KOPT-K1 (cell line): ENCODE data around the gene TGM2.

ENCODE experiments used
- H3K27ac ChIP-seq: fragments of 200-600 bp; sonication (generic); 2 replicates; pipeline ENCODE4 v1.5.1; 2016; ENCODE audit warnings: antibody characterized with exemption, mild to moderate bottlenecking, low read depth, low read length; ENCODE audit not compliant: poor library complexity, severe bottlenecking
- H3K36me3 ChIP-seq: fragments of 200-600 bp; sonication (generic); 2 replicates; pipeline ENCODE4 v1.5.1; 2017; ENCODE audit warnings: antibody characterized with exemption, mild to moderate bottlenecking, low read length, moderate library complexity; ENCODE audit not compliant: insufficient read depth
- H3K9me3 ChIP-seq: fragments of 200-600 bp; sonication (generic); 2 replicates; pipeline ENCODE4 v1.5.1; 2017; ENCODE audit warnings: antibody characterized with exemption, low read length, mild to moderate bottlenecking; ENCODE audit not compliant: insufficient read depth, poor library complexity, severe bottlenecking

The TGM2 gene

GRCh38 chr20:38152175-38152620 lies 12.9 kb downstream of the TGM2 start:
- Histone ChIP-seq H3K27ac (no peak overlapping the region), H3K36me3 (no peaks in the 10 kb centered on the region)

GRCh38 chr20:38151455-38151854 lies 13.6 kb downstream of the TGM2 start:
- no peak overlapping the region for H3K27ac ChIP-seq
- no peaks in the 10 kb centered on the region for H3K36me3 ChIP-seq

More at GRCh38 chr20:38152175-38152620, 12.9 kb downstream of the TGM2 start:
- H3K9me3 ChIP-seq, result no peaks in the 10 kb centered on the region

GRCh38 chr20:38150335-38151170 lies 14.5 kb downstream of the TGM2 start:
- H3K27ac ChIP-seq, result no peak overlapping the region
- H3K36me3 ChIP-seq, result no peaks in the 10 kb centered on the region
- H3K9me3 ChIP-seq, result no peaks in the 10 kb centered on the region

More at GRCh38 chr20:38151455-38151854, 13.6 kb downstream of the TGM2 start:
- H3K9me3 ChIP-seq, result no peaks in the 10 kb centered on the region

- Histone ChIP-seq H3K36me3 (no peaks in the 10 kb centered on the region), H3K9me3 (no peaks in the 10 kb centered on the region), H3K27ac (no peak overlapping the region)
Measured at GRCh38 chr20:38148328-38149102, 16.6 kb downstream of the TGM2 start.

- H3K36me3 ChIP-seq, result no peaks in the 10 kb centered on the region
- H3K27ac ChIP-seq, result no peak overlapping the region
- H3K9me3 ChIP-seq, result no peaks in the 10 kb centered on the region
Measured at GRCh38 chr20:38147751-38148150, 17.3 kb downstream of the TGM2 start.

GRCh38 chr20:38147163-38147562 lies 17.9 kb downstream of the TGM2 start:
- Histone ChIP-seq H3K27ac (no peak overlapping the region), H3K9me3 (no peaks in the 10 kb centered on the region), H3K36me3 (no peaks in the 10 kb centered on the region)

- H3K36me3 ChIP-seq, result no peaks in the 10 kb centered on the region
Measured at GRCh38 chr20:38146628-38147027, 18.4 kb downstream of the TGM2 start.

GRCh38 chr20:38146156-38146555 lies 18.9 kb downstream of the TGM2 start:
- no peak overlapping the region for H3K27ac ChIP-seq
- H3K9me3 ChIP-seq, result no peaks in the 10 kb centered on the region
- no peaks in the 10 kb centered on the region for H3K36me3 ChIP-seq

More at GRCh38 chr20:38146628-38147027, 18.4 kb downstream of the TGM2 start:
- Histone ChIP-seq H3K9me3 (no peaks in the 10 kb centered on the region), H3K27ac (no peak overlapping the region)

GRCh38 chr20:38145729-38146075 lies 19.4 kb downstream of the TGM2 start:
- H3K9me3 ChIP-seq, result no peaks in the 10 kb centered on the region
- H3K27ac ChIP-seq, result no peak overlapping the region
- H3K36me3 ChIP-seq, result no peaks in the 10 kb centered on the region

GRCh38 chr20:38144974-38145728 lies 19.9 kb downstream of the TGM2 start:
- no peaks in the 10 kb centered on the region for H3K9me3 ChIP-seq
- H3K36me3 ChIP-seq, result no peaks in the 10 kb centered on the region
- H3K27ac ChIP-seq, result no peak overlapping the region

GRCh38 chr20:38144598-38144973 lies 20.5 kb downstream of the TGM2 start:
- Histone ChIP-seq H3K36me3 (no peaks in the 10 kb centered on the region), H3K27ac (no peak overlapping the region)

GRCh38 chr20:38143646-38144554 lies 21.2 kb downstream of the TGM2 start:
- Histone ChIP-seq H3K9me3 (no peaks in the 10 kb centered on the region), H3K27ac (no peak overlapping the region), H3K36me3 (no peaks in the 10 kb centered on the region)

More at GRCh38 chr20:38144598-38144973, 20.5 kb downstream of the TGM2 start:
- no peaks in the 10 kb centered on the region for H3K9me3 ChIP-seq

- Histone ChIP-seq H3K27ac (no peak overlapping the region), H3K36me3 (no peaks in the 10 kb centered on the region), H3K9me3 (no peaks in the 10 kb centered on the region)
Measured at GRCh38 chr20:38143238-38143645, 21.8 kb downstream of the TGM2 start.

- H3K9me3 ChIP-seq, result no peaks in the 10 kb centered on the region
- H3K36me3 ChIP-seq, result no peaks in the 10 kb centered on the region
- H3K27ac ChIP-seq, result no peak overlapping the region
Measured at GRCh38 chr20:38141889-38142494, 23.1 kb downstream of the TGM2 start.
